Effector memory CD4-positive, alpha-beta T cell (primary cell): ENCODE results near the gene CHD2.

ENCODE experiments used
- DNase-seq, 3 donors: peaks; one replicate each; pipeline ENCODE4 v3.0.0-alpha.2; 2020
- H3K27ac ChIP-seq: 2 replicates; pipeline ENCODE4 v1.7.0; 2013; ENCODE audit warnings: mild to moderate bottlenecking, low read length, moderate library complexity; ENCODE audit not compliant: insufficient read depth, poor library complexity, severe bottlenecking
- H3K27me3 ChIP-seq: replicated peaks from 2 replicates; pipeline ENCODE4 v1.7.0; 2013; ENCODE audit warnings: mild to moderate bottlenecking, low read length; ENCODE audit not compliant: insufficient read depth, control insufficient read depth, poor library complexity, severe bottlenecking
- H3K36me3 ChIP-seq: 2 replicates; pipeline ENCODE4 v1.7.0; 2013; ENCODE audit warnings: mild to moderate bottlenecking, low read length, moderate library complexity; ENCODE audit not compliant: control insufficient read depth, insufficient read depth
- H3K4me1 ChIP-seq: 2 replicates; pipeline ENCODE4 v1.7.0; 2013; ENCODE audit warnings: low read length, mild to moderate bottlenecking; ENCODE audit not compliant: control insufficient read depth, insufficient read depth, poor library complexity, severe bottlenecking
- H3K4me3 ChIP-seq: 2 replicates; pipeline ENCODE4 v1.7.0; 2013; ENCODE audit warnings: low read length, low read depth, mild to moderate bottlenecking; ENCODE audit not compliant: insufficient read depth, poor library complexity, severe bottlenecking
- H3K9me3 ChIP-seq: 2 replicates; pipeline ENCODE4 v1.7.0; 2013; ENCODE audit warnings: mild to moderate bottlenecking, low read length, moderate library complexity; ENCODE audit not compliant: control insufficient read depth

The CHD2 gene

DNA sequence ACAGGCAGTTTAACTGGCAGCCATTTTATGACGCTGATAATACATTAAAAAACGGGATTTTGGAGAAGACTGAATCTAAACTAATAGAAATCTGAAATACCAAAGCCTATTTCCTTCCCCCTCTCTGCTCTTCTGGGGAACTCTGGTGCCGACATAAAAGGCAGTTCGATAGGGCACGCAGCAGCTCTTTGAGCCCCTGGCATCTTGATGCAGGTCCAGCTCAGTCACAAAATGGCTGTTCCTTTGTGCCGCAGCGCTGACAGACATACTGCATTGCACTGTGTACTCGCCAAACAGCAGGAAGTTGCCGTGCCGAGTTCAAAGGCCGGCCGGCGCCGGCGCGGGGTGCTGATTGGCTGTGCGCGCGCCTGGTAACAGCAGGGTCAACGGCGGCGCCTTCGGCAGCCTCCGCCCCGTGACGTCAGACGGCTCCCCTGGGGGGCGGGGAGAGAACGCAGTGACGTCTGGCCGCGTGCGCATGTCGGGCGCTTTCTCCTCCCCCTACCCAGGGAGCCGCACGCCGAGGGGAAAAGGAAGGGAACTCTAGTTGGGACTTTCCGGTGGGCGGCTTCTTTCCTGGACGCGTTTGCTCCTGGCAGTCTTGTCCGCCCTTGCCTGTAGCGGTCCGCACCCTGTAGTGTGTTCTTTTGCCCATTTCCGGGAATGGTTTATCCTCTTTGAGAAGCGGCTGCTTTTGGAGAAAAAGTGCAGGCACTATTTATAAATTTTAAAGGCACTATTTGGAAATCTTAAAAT is 4.0 kb downstream of the CHD2 start:
- DNase-seq = peak; percentile 99
- Histone ChIP-seq H3K36me3 (peaks cover 4% of the 10 kb centered on the region), H3K4me1 (peaks cover 42% of the 10 kb centered on the region), H3K4me3 (peak overlapping the region; percentile 78), H3K27ac (peak overlapping the region; percentile 97), H3K27me3 (no peaks in the 10 kb centered on the region), H3K9me3 (no peaks in the 10 kb centered on the region)

GRCh38 chr15:92904722-92905571 is 4.8 kb downstream of the CHD2 start:
- Histone ChIP-seq H3K9me3 (no peaks in the 10 kb centered on the region), H3K36me3 (peaks cover 4% of the 10 kb centered on the region), H3K4me1 (peaks cover 47% of the 10 kb centered on the region), H3K27ac (peak overlapping the region; percentile 97), H3K4me3 (peak overlapping the region; percentile 78), H3K27me3 (no peaks in the 10 kb centered on the region)
- DNase-seq = no peak

GRCh38 chr15:92906020-92906419 is 5.9 kb downstream of the CHD2 start:
- Histone ChIP-seq H3K27ac (peak overlapping the region; percentile 97), H3K36me3 (peaks cover 4% of the 10 kb centered on the region), H3K4me3 (peak overlapping the region; percentile 78), H3K9me3 (no peaks in the 10 kb centered on the region), H3K4me1 (peaks cover 57% of the 10 kb centered on the region), H3K27me3 (no peaks in the 10 kb centered on the region)
- no peak for DNase-seq

GRCh38 chr15:92906563-92907081 is 6.5 kb downstream of the CHD2 start:
- peaks cover 57% of the 10 kb centered on the region for H3K4me1 ChIP-seq
- DNase-seq = peak in 2 of 3 donors; percentile 23 to 48

GRCh38 chr15:92907229-92907628 is 7.1 kb downstream of the CHD2 start:
- H3K27ac ChIP-seq = peak overlapping the region; percentile 97
- no peak overlapping the region for H3K4me3 ChIP-seq
- H3K27me3 ChIP-seq = no peaks in the 10 kb centered on the region
- H3K9me3 ChIP-seq = no peaks in the 10 kb centered on the region
- peaks cover 63% of the 10 kb centered on the region for H3K4me1 ChIP-seq
- H3K36me3 ChIP-seq = no peaks in the 10 kb centered on the region
- DNase-seq = no peak

More at GRCh38 chr15:92906563-92907081, 6.5 kb downstream of the CHD2 start:
- H3K4me3 ChIP-seq = no peak overlapping the region
- H3K27ac ChIP-seq = peak overlapping the region; percentile 97
- H3K36me3 ChIP-seq = no peaks in the 10 kb centered on the region
- H3K27me3 ChIP-seq = no peaks in the 10 kb centered on the region
- H3K9me3 ChIP-seq = no peaks in the 10 kb centered on the region

GRCh38 chr15:92907896-92908712 is 8.0 kb downstream of the CHD2 start:
- H3K36me3 ChIP-seq = no peaks in the 10 kb centered on the region
- no peaks in the 10 kb centered on the region for H3K9me3 ChIP-seq
- peaks cover 67% of the 10 kb centered on the region for H3K4me1 ChIP-seq
- no peaks in the 10 kb centered on the region for H3K27me3 ChIP-seq
- peak overlapping the region; percentile 97 for H3K27ac ChIP-seq
- DNase-seq = peak in 2 of 3 donors; percentile 17 to 29
- H3K4me3 ChIP-seq = peak overlapping the region; percentile 36

GRCh38 chr15:92908713-92909057 is 8.6 kb downstream of the CHD2 start:
- Histone ChIP-seq H3K4me3 (no peak overlapping the region), H3K27me3 (no peaks in the 10 kb centered on the region), H3K9me3 (no peaks in the 10 kb centered on the region), H3K4me1 (peaks cover 72% of the 10 kb centered on the region), H3K36me3 (no peaks in the 10 kb centered on the region), H3K27ac (peak overlapping the region; percentile 97)
- DNase-seq = no peak

GRCh38 chr15:92909136-92909781 is 9.1 kb downstream of the CHD2 start:
- H3K27me3 ChIP-seq = no peaks in the 10 kb centered on the region
- no peaks in the 10 kb centered on the region for H3K9me3 ChIP-seq
- peak overlapping the region; percentile 97 for H3K27ac ChIP-seq
- no peak for DNase-seq
- peaks cover 78% of the 10 kb centered on the region for H3K4me1 ChIP-seq
- no peak overlapping the region for H3K4me3 ChIP-seq
- H3K36me3 ChIP-seq = no peaks in the 10 kb centered on the region

DNA sequence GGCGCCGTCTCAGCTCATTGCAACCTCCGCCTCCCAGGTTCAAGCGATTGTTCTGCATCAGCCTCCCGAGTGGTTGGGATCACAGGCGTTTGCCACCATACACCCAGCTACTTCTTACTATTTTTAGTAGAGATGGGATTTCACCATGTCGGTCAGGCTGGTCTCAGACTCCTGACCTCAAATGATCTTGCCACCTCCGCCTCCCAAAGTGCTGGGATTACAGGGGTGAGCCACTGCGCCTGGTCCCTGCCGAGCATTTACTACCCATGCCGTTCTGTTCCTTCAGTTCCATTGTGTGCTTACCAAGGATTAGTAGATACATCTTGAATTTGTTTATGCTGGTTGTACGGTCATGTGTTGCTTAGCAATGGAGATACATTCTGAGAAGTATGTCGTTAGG is 10.3 kb downstream of the CHD2 start:
- no peak for DNase-seq
- Histone ChIP-seq H3K9me3 (no peaks in the 10 kb centered on the region), H3K36me3 (no peaks in the 10 kb centered on the region), H3K27me3 (no peaks in the 10 kb centered on the region), H3K27ac (peak overlapping the region; percentile 43), H3K4me1 (peaks cover 76% of the 10 kb centered on the region), H3K4me3 (no peak overlapping the region)
